ACC112 (cell line): ENCODE data around the gene CHDH.
A peak's percentile ranks its signal among the peaks of the same experiment; 100 is the strongest.

Source experiments
- H2AFZ ChIP-seq: fragments of 200-600 bp; sonication (generic); one replicate; pipeline ENCODE4 v1.6.0; 2017; ENCODE audit warnings: antibody characterized with exemption, low read length; ENCODE audit not compliant: unreplicated experiment
- H3K27ac ChIP-seq: fragments of 200-600 bp; sonication (generic); 2 replicates; pipeline ENCODE4 v1.5.1; 2014; ENCODE audit warnings: low read depth, mild to moderate bottlenecking, antibody characterized with exemption, low read length, moderate library complexity
- H3K27me3 ChIP-seq: fragments of 200-600 bp; sonication (generic); 2 replicates; pipeline ENCODE4 v1.6.1; 2014; ENCODE audit warnings: mild to moderate bottlenecking, antibody characterized with exemption, low read length, moderate library complexity, mixed read lengths; ENCODE audit not compliant: insufficient read depth
- H3K36me3 ChIP-seq: fragments of 200-600 bp; sonication (generic); 2 replicates; pipeline ENCODE4 v1.6.1; 2016; ENCODE audit warnings: mild to moderate bottlenecking, antibody characterized with exemption, low read length, moderate library complexity, mixed read lengths; ENCODE audit not compliant: insufficient read depth
- H3K4me1 ChIP-seq: fragments of 200-600 bp; sonication (generic); one replicate; pipeline ENCODE4 v1.6.1; 2016; ENCODE audit warnings: low read length, mixed read lengths; ENCODE audit not compliant: insufficient read depth, unreplicated experiment, control insufficient read depth
- H3K4me3 ChIP-seq: fragments of 200-600 bp; sonication (generic); 2 replicates; pipeline ENCODE4 v1.5.1; 2014; ENCODE audit warnings: mild to moderate bottlenecking, low read depth, low read length
- H3K79me2 ChIP-seq: fragments of 200-600 bp; sonication (generic); one replicate; pipeline ENCODE4 v1.6.0; 2016; ENCODE audit warnings: low read length; ENCODE audit not compliant: control insufficient read depth, unreplicated experiment, insufficient read depth

Gene CHDH, protein sequence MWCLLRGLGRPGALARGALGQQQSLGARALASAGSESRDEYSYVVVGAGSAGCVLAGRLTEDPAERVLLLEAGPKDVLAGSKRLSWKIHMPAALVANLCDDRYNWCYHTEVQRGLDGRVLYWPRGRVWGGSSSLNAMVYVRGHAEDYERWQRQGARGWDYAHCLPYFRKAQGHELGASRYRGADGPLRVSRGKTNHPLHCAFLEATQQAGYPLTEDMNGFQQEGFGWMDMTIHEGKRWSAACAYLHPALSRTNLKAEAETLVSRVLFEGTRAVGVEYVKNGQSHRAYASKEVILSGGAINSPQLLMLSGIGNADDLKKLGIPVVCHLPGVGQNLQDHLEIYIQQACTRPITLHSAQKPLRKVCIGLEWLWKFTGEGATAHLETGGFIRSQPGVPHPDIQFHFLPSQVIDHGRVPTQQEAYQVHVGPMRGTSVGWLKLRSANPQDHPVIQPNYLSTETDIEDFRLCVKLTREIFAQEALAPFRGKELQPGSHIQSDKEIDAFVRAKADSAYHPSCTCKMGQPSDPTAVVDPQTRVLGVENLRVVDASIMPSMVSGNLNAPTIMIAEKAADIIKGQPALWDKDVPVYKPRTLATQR

GRCh38 chr3:53846134-53846850 lies at the start of gene CHDH, which contains the start of gene IL17RB:
Gene CHDH (minus strand): TSS chr3:53846419. CDS start chr3:53824008, 22,411 bp downstream.
Gene IL17RB (plus strand): TSS chr3:53846568. CDS start chr3:53846589, 21 bp downstream.
- H3K79me2 ChIP-seq, result no peaks in the 10 kb centered on the region
- H3K36me3 ChIP-seq, result no peaks in the 10 kb centered on the region
- H2AFZ ChIP-seq, result peak within 1 kb of the TSS; percentile 82
- H3K27ac ChIP-seq, result no peak within 1 kb of the TSS
- no peaks in the 10 kb centered on the region for H3K4me1 ChIP-seq
- peak within 1 kb of the TSS; percentile 87 for H3K4me3 ChIP-seq
- H3K27me3 ChIP-seq, result peaks cover 56% of the 10 kb centered on the region

DNA sequence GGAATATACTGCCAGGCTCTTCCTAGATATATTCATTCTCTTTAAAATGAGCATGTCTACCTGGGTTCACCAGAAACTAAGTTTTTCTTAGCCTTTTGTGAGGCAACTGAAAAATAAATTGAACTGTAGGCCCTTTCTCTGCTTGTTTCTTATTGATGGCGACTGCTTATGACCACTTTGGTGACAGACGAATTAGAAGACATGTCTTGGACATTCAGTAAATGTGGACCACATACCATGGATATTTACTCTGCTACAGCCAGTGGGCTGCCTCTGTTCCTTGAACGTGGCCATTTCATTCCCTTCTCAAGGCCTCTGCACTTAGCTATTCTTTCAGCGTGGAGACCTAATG lies 46.0 kb upstream of the CHDH start:
- peaks cover 12% of the 10 kb centered on the region for H3K4me1 ChIP-seq
- H3K79me2 ChIP-seq, result peaks cover 34% of the 10 kb centered on the region
- peaks cover 19% of the 10 kb centered on the region for H3K27me3 ChIP-seq
- H2AFZ ChIP-seq, result peak overlapping the region; percentile 83
- 0 out of 2 replicates have a peak, but pooled peaks cover 10% of the 10 kb centered on the region for H3K36me3 ChIP-seq
- H3K4me3 ChIP-seq, result peak overlapping the region; percentile 97
- peak overlapping the region; percentile 87 for H3K27ac ChIP-seq

GRCh38 chr3:53891497-53892285 lies 45.5 kb upstream of the CHDH start, which contains the start of gene SELENOK:
Gene SELENOK (minus strand): TSS chr3:53891859.
- Histone ChIP-seq H3K27me3 (peaks cover 14% of the 10 kb centered on the region; the same call in 1 of the 2 replicates), H3K27ac (peak within 1 kb of the TSS; percentile 87), H3K4me1 (peaks cover 12% of the 10 kb centered on the region), H3K79me2 (peaks cover 34% of the 10 kb centered on the region), H3K4me3 (peak within 1 kb of the TSS; percentile 97), H2AFZ (peak within 1 kb of the TSS; percentile 86), H3K36me3 (0 out of 2 replicates have a peak, but pooled peaks cover 10% of the 10 kb centered on the region)

GRCh38 chr3:53890726-53891475 lies 44.7 kb upstream of the CHDH start:
- Histone ChIP-seq H3K27me3 (peaks cover 10% of the 10 kb centered on the region; the same call in 1 of the 2 replicates), H3K4me1 (peaks cover 12% of the 10 kb centered on the region), H2AFZ (peak overlapping the region; percentile 86), H3K36me3 (0 out of 2 replicates have a peak, but pooled peaks cover 10% of the 10 kb centered on the region), H3K4me3 (peak overlapping the region; percentile 97), H3K79me2 (peaks cover 34% of the 10 kb centered on the region), H3K27ac (peak overlapping the region; percentile 87)

DNA sequence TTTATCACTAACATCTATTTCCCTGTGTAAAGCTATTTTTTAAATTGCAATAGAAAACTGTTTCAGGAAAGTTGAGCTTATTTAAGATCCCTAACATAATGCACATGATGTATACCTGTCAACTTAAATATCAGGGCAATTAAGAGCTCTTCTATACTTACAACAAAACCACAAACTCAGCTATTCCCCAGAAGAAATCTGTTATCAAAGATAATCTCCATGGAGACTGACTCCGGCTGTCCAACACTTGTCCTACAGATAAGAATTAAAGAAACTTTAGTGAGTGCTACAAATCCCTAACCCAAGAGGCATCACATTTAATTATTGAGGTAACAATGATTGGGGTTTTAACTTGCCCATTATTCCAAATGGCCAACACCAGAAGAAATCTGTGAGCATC lies 42.0 kb upstream of the CHDH start:
- Histone ChIP-seq H3K27ac (no peak overlapping the region), H3K27me3 (no peaks in the 10 kb centered on the region), H2AFZ (no peak overlapping the region), H3K4me1 (peaks cover 12% of the 10 kb centered on the region), H3K36me3 (0 out of 2 replicates have a peak, but pooled peaks cover 10% of the 10 kb centered on the region), H3K79me2 (peaks cover 34% of the 10 kb centered on the region), H3K4me3 (no peak overlapping the region)

DNA sequence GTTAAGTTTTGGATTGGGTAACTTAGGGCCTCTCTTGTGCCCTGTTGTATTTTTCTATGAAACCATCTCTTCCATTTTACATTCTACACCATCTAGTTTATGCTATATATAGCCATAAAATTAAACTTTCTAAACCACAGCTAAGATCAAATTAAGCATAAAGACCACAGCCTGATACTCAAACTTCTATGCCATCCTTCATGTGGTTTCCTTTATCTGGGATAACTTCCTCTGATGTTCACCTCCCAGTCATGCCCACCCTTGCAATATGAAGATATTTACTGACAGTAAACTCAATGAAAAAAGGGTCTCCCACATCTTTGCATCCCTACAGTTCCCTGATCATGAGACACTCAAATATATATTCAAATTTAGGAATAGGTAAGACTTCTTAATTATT lies 41.2 kb upstream of the CHDH start:
- Histone ChIP-seq H3K4me1 (peaks cover 12% of the 10 kb centered on the region), H3K4me3 (no peak overlapping the region), H3K27me3 (no peaks in the 10 kb centered on the region), H2AFZ (no peak overlapping the region), H3K79me2 (peaks cover 34% of the 10 kb centered on the region), H3K36me3 (0 out of 2 replicates have a peak, but pooled peaks cover 10% of the 10 kb centered on the region), H3K27ac (no peak overlapping the region)

DNA sequence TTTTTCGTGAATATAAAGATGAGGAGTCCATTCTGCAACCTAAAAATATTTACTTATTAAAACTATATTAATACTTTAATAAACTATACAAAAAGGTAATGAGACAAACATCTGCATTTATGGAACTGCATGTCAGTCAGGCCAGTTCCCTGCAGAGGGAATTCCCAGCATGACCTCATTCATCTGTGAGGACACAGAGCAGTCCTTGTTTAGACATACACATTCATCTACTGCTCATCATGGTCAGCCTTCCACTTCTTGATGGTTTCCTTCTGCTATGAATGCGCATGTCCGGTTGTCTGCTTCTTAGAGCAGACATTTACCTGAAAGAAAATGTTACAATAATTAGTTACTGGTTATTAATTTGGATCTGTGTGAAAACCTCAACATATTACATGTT lies 39.0 kb upstream of the CHDH start:
- 0 out of 2 replicates have a peak, but pooled peaks cover 10% of the 10 kb centered on the region for H3K36me3 ChIP-seq

DNA sequence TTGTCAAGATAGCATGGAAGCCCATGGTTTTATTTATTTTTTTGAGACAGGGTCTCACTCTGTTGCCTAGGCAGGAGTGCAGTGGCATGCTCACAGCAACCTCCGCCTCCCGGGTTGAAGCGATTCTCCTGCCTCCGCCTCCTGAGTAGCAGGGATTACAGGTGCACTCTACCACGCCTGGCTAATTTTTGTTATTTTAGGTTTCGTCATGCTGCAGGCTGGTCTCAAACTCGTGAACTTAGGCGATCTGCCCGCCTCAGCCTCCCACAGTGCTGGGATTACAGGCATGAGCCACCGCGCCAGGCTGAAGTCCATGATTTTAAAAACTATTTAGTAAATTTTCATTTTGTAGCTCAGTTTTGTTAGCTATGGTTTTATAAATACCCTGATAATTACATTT lies 38.4 kb upstream of the CHDH start:
- H3K4me1 ChIP-seq, result peaks cover 12% of the 10 kb centered on the region
- H3K4me3 ChIP-seq, result no peak overlapping the region
- peaks cover 34% of the 10 kb centered on the region for H3K79me2 ChIP-seq
- H2AFZ ChIP-seq, result no peak overlapping the region
- no peak overlapping the region for H3K27ac ChIP-seq
- no peaks in the 10 kb centered on the region for H3K27me3 ChIP-seq
- H3K36me3 ChIP-seq, result peaks cover 12% of the 10 kb centered on the region

More for the DNA sequence above, 39.0 kb upstream of the CHDH start:
- Histone ChIP-seq H2AFZ (no peak overlapping the region), H3K27ac (no peak overlapping the region), H3K4me1 (peaks cover 15% of the 10 kb centered on the region), H3K79me2 (peaks cover 35% of the 10 kb centered on the region), H3K4me3 (no peak overlapping the region), H3K27me3 (no peaks in the 10 kb centered on the region)

GRCh38 chr3:53883008-53883407 lies 36.8 kb upstream of the CHDH start:
- peaks cover 21% of the 10 kb centered on the region for H3K79me2 ChIP-seq
- peaks cover 12% of the 10 kb centered on the region for H3K4me1 ChIP-seq
- no peak overlapping the region for H2AFZ ChIP-seq
- H3K27me3 ChIP-seq, result no peaks in the 10 kb centered on the region
- H3K36me3 ChIP-seq, result peaks cover 25% of the 10 kb centered on the region
- H3K4me3 ChIP-seq, result no peak overlapping the region
- H3K27ac ChIP-seq, result no peak overlapping the region
